Natural killer cell (primary cell): ENCODE measurements around the gene ZNF460. TPM values are rescaled to one million over a fixed set of nuclear protein-coding genes. Genes with fewer than 3 reads are reported as not detected.
A peak's percentile ranks its signal among the peaks of the same experiment; 100 is the strongest.

Experiments
- ATAC-seq, 3 donors: fragments of 150-1000 bp in 2 of 3; fragments of 200-7000 bp in 1 of 3; cut with Tn5 transposase; 1 replicate in 1 of 3; 2 replicates in 2 of 3; pipeline ENCODE4 v1.10.0; 2021; ENCODE audit warnings: mild to moderate bottlenecking in 2 of 3, moderate library complexity in 2 of 3
- DNase-seq, 2 donors: peaks; one replicate each; pipeline versions ENCODE4 v3.0.0 to v3.0.0-alpha.2; 2013 to 2021; ENCODE audit warnings: mixed read lengths in 1 of 2
- H3K27ac ChIP-seq: one replicate; pipeline ENCODE4 v1.5.1; 2013; ENCODE audit warnings: mild to moderate bottlenecking, low read length
- H3K27me3 ChIP-seq: one replicate; pipeline ENCODE4 v1.6.1; 2013; ENCODE audit warnings: low read length; ENCODE audit not compliant: control insufficient read depth, insufficient read depth
- H3K36me3 ChIP-seq: one replicate; pipeline ENCODE4 v1.6.1; 2013; ENCODE audit warnings: low read length; ENCODE audit not compliant: control insufficient read depth, insufficient read depth
- H3K4me1 ChIP-seq: one replicate; pipeline ENCODE4 v1.6.1; 2013; ENCODE audit warnings: low read length; ENCODE audit not compliant: control insufficient read depth, insufficient read depth
- H3K4me3 ChIP-seq: one replicate; pipeline ENCODE4 v1.5.1; 2013; ENCODE audit warnings: low read length
- H3K9me3 ChIP-seq: one replicate; pipeline ENCODE4 v1.6.1; 2013; ENCODE audit warnings: low read length; ENCODE audit not compliant: control insufficient read depth, insufficient read depth
- H3K27ac Mint-ChIP-seq, 2 donors: one replicate each; pipeline ENCODE4 v1.8.0; 2022; ENCODE audit warnings: mild to moderate bottlenecking in 2 of 2, mixed read lengths in 2 of 2, moderate library complexity in 1 of 2
- H3K27me3 Mint-ChIP-seq, 2 donors: one replicate each; pipeline ENCODE4 v1.8.0; 2022; ENCODE audit warnings: low read depth in 2 of 2, mixed read lengths in 2 of 2
- H3K36me3 Mint-ChIP-seq: one replicate; pipeline ENCODE4 v1.8.0; 2022; ENCODE audit warnings: mixed read lengths
- H3K4me1 Mint-ChIP-seq, 2 donors: one replicate each; pipeline ENCODE4 v1.8.0; 2022; ENCODE audit warnings: mixed read lengths in 2 of 2
- H3K4me3 Mint-ChIP-seq: one replicate; pipeline ENCODE4 v1.8.0; 2022; ENCODE audit warnings: mild to moderate bottlenecking, moderate library complexity, mixed read lengths
- H3K9me3 Mint-ChIP-seq, 2 donors: one replicate each; pipeline ENCODE4 v1.8.0; 2022; ENCODE audit warnings: mixed read lengths in 2 of 2
- CTCF ChIP-seq: fragments of 200-600 bp; IDR thresholded peaks from one replicate; pipeline ENCODE4 v1.8.0; 2022; ENCODE audit warnings: antibody characterized with exemption
- WGBS: methylation state at CpG from one replicate; pipeline ENCODE4 v1.1.7; 2013; ENCODE audit warnings: missing lambda C conversion rate; ENCODE audit not compliant: insufficient coverage; 5-methylcytosine and 5-hydroxymethylcytosine counted together
- intact Hi-C: fragments of 100-400 bp; cut with micrococcal nuclease; formaldehyde crosslinking; loops from one replicate; pipeline ENCODE4 v1.14.2; 2022
- total RNA-seq, 4 donors: library from RNA; stranded (reverse); fragments of 120-200 nt in 1 of 4; gene quantifications; one replicate each; pipeline versions ENCODE4 v1.2.3 to v1.2.4, GENCODE V29; 2013 to 2022

Gene ZNF460
- 10 to 100 TPM; 67.8 to 74.1 (median 69.7) TPM for total RNA-seq
- 88.3 TPM for total RNA-seq (2013)

- intact Hi-C loops = loop anchor here (1.0 to 2.0 kb wide), 6 partner anchors 40 to 131 kb away; partner anchors contain the start of genes TRAPPC2B, ZNF17, ZNF304 and ZNF543
- Histone ChIP-seq H3K27ac (peak within 1 kb of the TSS; percentile 97), H3K4me1 (peaks cover 30% of the 10 kb centered on the region), H3K4me3 (peak within 1 kb of the TSS; percentile 55), H3K36me3 (peaks cover 14% of the 10 kb centered on the region), H3K9me3 (no peaks in the 10 kb centered on the region), H3K27me3 (no peaks in the 10 kb centered on the region)
- Mint-ChIP-seq H3K27me3 (no peaks in the 10 kb centered on the region), H3K9me3 (no peaks in the 10 kb centered on the region), H3K27ac (no peak within 1 kb of the TSS), H3K4me1 (peaks cover 26 to 27% of the 10 kb centered on the region in 2 donors), H3K36me3 (peaks cover 5% of the 10 kb centered on the region), H3K4me3 (no peak within 1 kb of the TSS)
- under 1% methylated on average over 71 of the region's 71 CpGs for WGBS
- TF ChIP-seq CTCF = peak; percentile 8
- DNase-seq (peak; percentile 98), ATAC-seq (peak; percentile 87 to 96 (median 88))
Observed at GRCh38 chr19:57280165-57280961, at the start of gene ZNF460. Gene ZNF460 (plus strand): TSS chr19:57280485. CDS start chr19:57280807, 322 bp downstream.

GRCh38 chr19:57231686-57232085 is 48.6 kb upstream of the ZNF460 start:
- Histone ChIP-seq H3K27ac (no peak overlapping the region), H3K9me3 (no peaks in the 10 kb centered on the region), H3K27me3 (no peaks in the 10 kb centered on the region), H3K4me1 (no peaks in the 10 kb centered on the region), H3K4me3 (no peak overlapping the region), H3K36me3 (no peaks in the 10 kb centered on the region)
- TF ChIP-seq CTCF = no peak
- Mint-ChIP-seq H3K4me1 (no peaks in the 10 kb centered on the region), H3K4me3 (no peak overlapping the region), H3K36me3 (no peaks in the 10 kb centered on the region), H3K9me3 (no peaks in the 10 kb centered on the region), H3K27ac (no peak overlapping the region), H3K27me3 (no peaks in the 10 kb centered on the region)
- ATAC-seq (no peak), DNase-seq (no peak)
- intact Hi-C loops = no loop called here
- WGBS = 86% methylated on average over 6 of the region's 9 CpGs

GRCh38 chr19:57233207-57233606 is 47.1 kb upstream of the ZNF460 start:
- H3K4me1 ChIP-seq = no peaks in the 10 kb centered on the region
- no peaks in the 10 kb centered on the region for H3K9me3 ChIP-seq
- intact Hi-C loops = no loop called here
- H3K36me3 ChIP-seq = no peaks in the 10 kb centered on the region
- Mint-ChIP-seq H3K4me1 (no peaks in the 10 kb centered on the region), H3K27me3 (no peaks in the 10 kb centered on the region), H3K9me3 (no peaks in the 10 kb centered on the region), H3K27ac (no peak overlapping the region), H3K4me3 (no peak overlapping the region), H3K36me3 (no peaks in the 10 kb centered on the region)
- no CpG with 5 or more reads among the region's 1 CpG for WGBS
- ATAC-seq (no peak), DNase-seq (no peak)
- no peak for TF ChIP-seq CTCF
- H3K27ac ChIP-seq = no peak overlapping the region
- no peaks in the 10 kb centered on the region for H3K27me3 ChIP-seq
- no peak overlapping the region for H3K4me3 ChIP-seq
